GM15510 (cell line): ENCODE measurements around the gene MAPRE2.

Experiments used
- POLR2A ChIP-seq: IDR thresholded peaks from 3 replicates; pipeline ENCODE4 v1.6.1; 2011; ENCODE audit warnings: borderline replicate concordance; ENCODE audit not compliant: insufficient read length; ENCODE audit errors: extremely low read depth

MAPRE2 gene

GRCh38 chr18:35026407-35027061 is 14.7 kb upstream of the MAPRE2 start:
- TF ChIP-seq POLR2A: no peak

- TF ChIP-seq POLR2A: no peak
Measured at GRCh38 chr18:35027206-35027605, 14.0 kb upstream of the MAPRE2 start.

GRCh38 chr18:35028536-35028935 is 12.7 kb upstream of the MAPRE2 start:
- no peak for TF ChIP-seq POLR2A

- TF ChIP-seq POLR2A: no peak
Measured at GRCh38 chr18:35029103-35029502, 12.1 kb upstream of the MAPRE2 start.

GRCh38 chr18:35029770-35030169 is 11.4 kb upstream of the MAPRE2 start:
- TF ChIP-seq POLR2A: no peak

- no peak for TF ChIP-seq POLR2A
Measured at GRCh38 chr18:35030277-35030989, 10.8 kb upstream of the MAPRE2 start.

- no peak for TF ChIP-seq POLR2A
Measured at GRCh38 chr18:35032113-35032512, 9.1 kb upstream of the MAPRE2 start.

GRCh38 chr18:35038029-35038428 is 3.2 kb upstream of the MAPRE2 start:
- TF ChIP-seq POLR2A: no peak

- no peak for TF ChIP-seq POLR2A
Measured at GRCh38 chr18:35038881-35039491, 2.2 kb upstream of the MAPRE2 start.

GRCh38 chr18:35040638-35040987 is 600 bp upstream of the MAPRE2 start:
- no peak for TF ChIP-seq POLR2A

- no peak for TF ChIP-seq POLR2A
Measured at GRCh38 chr18:35041815-35042387, 688 bp downstream of the MAPRE2 start.

GRCh38 chr18:35042389-35043071 is 1.3 kb downstream of the MAPRE2 start:
- TF ChIP-seq POLR2A: no peak

- no peak for TF ChIP-seq POLR2A
Measured at GRCh38 chr18:35043207-35043606, 2.0 kb downstream of the MAPRE2 start.

- TF ChIP-seq POLR2A: no peak
Measured at GRCh38 chr18:35045121-35045520, 3.9 kb downstream of the MAPRE2 start.

- no peak for TF ChIP-seq POLR2A
Measured at GRCh38 chr18:35045806-35046205, 4.6 kb downstream of the MAPRE2 start.
